H1 (cell line): ENCODE results near the gene PACS1. TPM values are rescaled to one million over a fixed set of nuclear protein-coding genes. Genes with fewer than 3 reads are reported as not detected.

ENCODE experiments used
- NANOG ChIP-seq: IDR thresholded peaks from 2 replicates; pipeline ENCODE4 v1.6.1; 2011; ENCODE audit warnings: low read length, low read depth, mild to moderate bottlenecking, inconsistent platforms; ENCODE audit not compliant: insufficient read depth, poor library complexity, severe bottlenecking
- polyA plus RNA-seq, 7 experiments: library from polyadenylated mRNA; depleted of rRNA in 3 of 7; stranded (reverse) in 5 of 7; unstranded in 2 of 7; fragments of >200 nt in 5 of 7; fragments of 200-250 nt in 2 of 7; gene quantifications; 1 replicate in 5 of 7; 2 replicates in 1 of 7; 4 replicates in 1 of 7; pipeline versions ENCODE4 v1.2.1 to v1.2.3, GENCODE V29; 2011 to 2013; ENCODE audit warnings: missing spikeins in 2 of 7, mixed read lengths in 2 of 7
- total RNA-seq: library from RNA; stranded (reverse); fragmentation: NEBNext Ultra II Directional; extraction: Animal tissue kit (Norgen Biotek cat#: 25700); gene quantifications from 2 replicates; pipeline ENCODE4 v1.2.1, GENCODE V29; 2021
- TF ChIP-seq, protein P1 (sequence below): fragments of 300-600 bp; sonication (generic); IDR thresholded peaks from 2 replicates; pipeline ENCODE4 v1.7.1; 2012; ENCODE audit warnings: low read length, moderate library complexity, mild to moderate bottlenecking, inconsistent platforms; ENCODE audit not compliant: insufficient replicate concordance
- TF ChIP-seq, protein P2 (sequence below), 3 experiments: IDR thresholded peaks; 1 replicate in 2 of 3; 2 replicates in 1 of 3; pipeline versions ENCODE4 v1.5.1 to v1.6.1; 2011; ENCODE audit warnings: low read length in 3 of 3, mild to moderate bottlenecking in 3 of 3, inconsistent platforms in 2 of 3, low read depth in 1 of 3, moderate library complexity in 1 of 3; ENCODE audit not compliant: insufficient read depth in 1 of 3; ENCODE audit errors: control extremely low read depth in 1 of 3

Gene PACS1
- total and polyA plus RNA-seq, 2 of the 8 experiments (the other 6 are each of a cell fraction or from before 2014, with no cell fraction given), result 11.5 to 36.0 TPM

GRCh38 chr11:66278363-66279091, 208.5 kb downstream of the PACS1 start (continued):
- TF ChIP-seq, protein P1, sequence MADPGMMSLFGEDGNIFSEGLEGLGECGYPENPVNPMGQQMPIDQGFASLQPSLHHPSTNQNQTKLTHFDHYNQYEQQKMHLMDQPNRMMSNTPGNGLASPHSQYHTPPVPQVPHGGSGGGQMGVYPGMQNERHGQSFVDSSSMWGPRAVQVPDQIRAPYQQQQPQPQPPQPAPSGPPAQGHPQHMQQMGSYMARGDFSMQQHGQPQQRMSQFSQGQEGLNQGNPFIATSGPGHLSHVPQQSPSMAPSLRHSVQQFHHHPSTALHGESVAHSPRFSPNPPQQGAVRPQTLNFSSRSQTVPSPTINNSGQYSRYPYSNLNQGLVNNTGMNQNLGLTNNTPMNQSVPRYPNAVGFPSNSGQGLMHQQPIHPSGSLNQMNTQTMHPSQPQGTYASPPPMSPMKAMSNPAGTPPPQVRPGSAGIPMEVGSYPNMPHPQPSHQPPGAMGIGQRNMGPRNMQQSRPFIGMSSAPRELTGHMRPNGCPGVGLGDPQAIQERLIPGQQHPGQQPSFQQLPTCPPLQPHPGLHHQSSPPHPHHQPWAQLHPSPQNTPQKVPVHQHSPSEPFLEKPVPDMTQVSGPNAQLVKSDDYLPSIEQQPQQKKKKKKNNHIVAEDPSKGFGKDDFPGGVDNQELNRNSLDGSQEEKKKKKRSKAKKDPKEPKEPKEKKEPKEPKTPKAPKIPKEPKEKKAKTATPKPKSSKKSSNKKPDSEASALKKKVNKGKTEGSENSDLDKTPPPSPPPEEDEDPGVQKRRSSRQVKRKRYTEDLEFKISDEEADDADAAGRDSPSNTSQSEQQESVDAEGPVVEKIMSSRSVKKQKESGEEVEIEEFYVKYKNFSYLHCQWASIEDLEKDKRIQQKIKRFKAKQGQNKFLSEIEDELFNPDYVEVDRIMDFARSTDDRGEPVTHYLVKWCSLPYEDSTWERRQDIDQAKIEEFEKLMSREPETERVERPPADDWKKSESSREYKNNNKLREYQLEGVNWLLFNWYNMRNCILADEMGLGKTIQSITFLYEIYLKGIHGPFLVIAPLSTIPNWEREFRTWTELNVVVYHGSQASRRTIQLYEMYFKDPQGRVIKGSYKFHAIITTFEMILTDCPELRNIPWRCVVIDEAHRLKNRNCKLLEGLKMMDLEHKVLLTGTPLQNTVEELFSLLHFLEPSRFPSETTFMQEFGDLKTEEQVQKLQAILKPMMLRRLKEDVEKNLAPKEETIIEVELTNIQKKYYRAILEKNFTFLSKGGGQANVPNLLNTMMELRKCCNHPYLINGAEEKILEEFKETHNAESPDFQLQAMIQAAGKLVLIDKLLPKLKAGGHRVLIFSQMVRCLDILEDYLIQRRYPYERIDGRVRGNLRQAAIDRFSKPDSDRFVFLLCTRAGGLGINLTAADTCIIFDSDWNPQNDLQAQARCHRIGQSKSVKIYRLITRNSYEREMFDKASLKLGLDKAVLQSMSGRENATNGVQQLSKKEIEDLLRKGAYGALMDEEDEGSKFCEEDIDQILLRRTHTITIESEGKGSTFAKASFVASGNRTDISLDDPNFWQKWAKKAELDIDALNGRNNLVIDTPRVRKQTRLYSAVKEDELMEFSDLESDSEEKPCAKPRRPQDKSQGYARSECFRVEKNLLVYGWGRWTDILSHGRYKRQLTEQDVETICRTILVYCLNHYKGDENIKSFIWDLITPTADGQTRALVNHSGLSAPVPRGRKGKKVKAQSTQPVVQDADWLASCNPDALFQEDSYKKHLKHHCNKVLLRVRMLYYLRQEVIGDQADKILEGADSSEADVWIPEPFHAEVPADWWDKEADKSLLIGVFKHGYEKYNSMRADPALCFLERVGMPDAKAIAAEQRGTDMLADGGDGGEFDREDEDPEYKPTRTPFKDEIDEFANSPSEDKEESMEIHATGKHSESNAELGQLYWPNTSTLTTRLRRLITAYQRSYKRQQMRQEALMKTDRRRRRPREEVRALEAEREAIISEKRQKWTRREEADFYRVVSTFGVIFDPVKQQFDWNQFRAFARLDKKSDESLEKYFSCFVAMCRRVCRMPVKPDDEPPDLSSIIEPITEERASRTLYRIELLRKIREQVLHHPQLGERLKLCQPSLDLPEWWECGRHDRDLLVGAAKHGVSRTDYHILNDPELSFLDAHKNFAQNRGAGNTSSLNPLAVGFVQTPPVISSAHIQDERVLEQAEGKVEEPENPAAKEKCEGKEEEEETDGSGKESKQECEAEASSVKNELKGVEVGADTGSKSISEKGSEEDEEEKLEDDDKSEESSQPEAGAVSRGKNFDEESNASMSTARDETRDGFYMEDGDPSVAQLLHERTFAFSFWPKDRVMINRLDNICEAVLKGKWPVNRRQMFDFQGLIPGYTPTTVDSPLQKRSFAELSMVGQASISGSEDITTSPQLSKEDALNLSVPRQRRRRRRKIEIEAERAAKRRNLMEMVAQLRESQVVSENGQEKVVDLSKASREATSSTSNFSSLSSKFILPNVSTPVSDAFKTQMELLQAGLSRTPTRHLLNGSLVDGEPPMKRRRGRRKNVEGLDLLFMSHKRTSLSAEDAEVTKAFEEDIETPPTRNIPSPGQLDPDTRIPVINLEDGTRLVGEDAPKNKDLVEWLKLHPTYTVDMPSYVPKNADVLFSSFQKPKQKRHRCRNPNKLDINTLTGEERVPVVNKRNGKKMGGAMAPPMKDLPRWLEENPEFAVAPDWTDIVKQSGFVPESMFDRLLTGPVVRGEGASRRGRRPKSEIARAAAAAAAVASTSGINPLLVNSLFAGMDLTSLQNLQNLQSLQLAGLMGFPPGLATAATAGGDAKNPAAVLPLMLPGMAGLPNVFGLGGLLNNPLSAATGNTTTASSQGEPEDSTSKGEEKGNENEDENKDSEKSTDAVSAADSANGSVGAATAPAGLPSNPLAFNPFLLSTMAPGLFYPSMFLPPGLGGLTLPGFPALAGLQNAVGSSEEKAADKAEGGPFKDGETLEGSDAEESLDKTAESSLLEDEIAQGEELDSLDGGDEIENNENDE, result no peak
- no peak for TF ChIP-seq NANOG
- TF ChIP-seq, protein P2, sequence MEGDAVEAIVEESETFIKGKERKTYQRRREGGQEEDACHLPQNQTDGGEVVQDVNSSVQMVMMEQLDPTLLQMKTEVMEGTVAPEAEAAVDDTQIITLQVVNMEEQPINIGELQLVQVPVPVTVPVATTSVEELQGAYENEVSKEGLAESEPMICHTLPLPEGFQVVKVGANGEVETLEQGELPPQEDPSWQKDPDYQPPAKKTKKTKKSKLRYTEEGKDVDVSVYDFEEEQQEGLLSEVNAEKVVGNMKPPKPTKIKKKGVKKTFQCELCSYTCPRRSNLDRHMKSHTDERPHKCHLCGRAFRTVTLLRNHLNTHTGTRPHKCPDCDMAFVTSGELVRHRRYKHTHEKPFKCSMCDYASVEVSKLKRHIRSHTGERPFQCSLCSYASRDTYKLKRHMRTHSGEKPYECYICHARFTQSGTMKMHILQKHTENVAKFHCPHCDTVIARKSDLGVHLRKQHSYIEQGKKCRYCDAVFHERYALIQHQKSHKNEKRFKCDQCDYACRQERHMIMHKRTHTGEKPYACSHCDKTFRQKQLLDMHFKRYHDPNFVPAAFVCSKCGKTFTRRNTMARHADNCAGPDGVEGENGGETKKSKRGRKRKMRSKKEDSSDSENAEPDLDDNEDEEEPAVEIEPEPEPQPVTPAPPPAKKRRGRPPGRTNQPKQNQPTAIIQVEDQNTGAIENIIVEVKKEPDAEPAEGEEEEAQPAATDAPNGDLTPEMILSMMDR (IDR thresholded peaks at IDR 0.05; ENCODE audit: control extremely low read depth in 1 of 3, insufficient read depth in 1 of 3, low read depth in 1 of 3, low read length in 3 of 3), result no peak
